Left colon (tissue), 2 donors: ENCODE data around the gene SPOCK1. TPM values are rescaled to one million over a fixed set of nuclear protein-coding genes. Genes with fewer than 3 reads are reported as not detected.

Source experiments
- ATAC-seq: fragments of 200-7000 bp; cut with Tn5 transposase; one replicate; pipeline ENCODE4 v1.9.1; 2020; ENCODE audit warnings: mild to moderate bottlenecking, moderate library complexity
- DNase-seq, 2 donors: peaks; one replicate each; pipeline ENCODE4 v3.0.0-alpha.2; 2020
- intact Hi-C, 2 donors: fragments of 100-400 bp; cut with DNase I in 1 of 2; cut with micrococcal nuclease in 1 of 2; formaldehyde crosslinking; loops; one replicate each; pipeline versions ENCODE4 v1.11.2 to v1.14.0; 2022; cut with DNase I, micrococcal nuclease
- total RNA-seq, 2 donors: library from RNA; stranded (reverse); fragmentation: NEBNext Ultra II Directional; extraction: Animal tissue kit (Norgen Biotek cat#: 25700); gene quantifications; one replicate each; pipeline ENCODE4 v1.2.1, GENCODE V29; 2021
- donor health status: DM: no; HTN: no; CAD: no.
- donor health status: DM: yes; HTN: yes; CAD: no.

SPOCK1 gene
- total RNA-seq, 2 donors from 2014 or later = 2.3 to 11.1 TPM

DNA sequence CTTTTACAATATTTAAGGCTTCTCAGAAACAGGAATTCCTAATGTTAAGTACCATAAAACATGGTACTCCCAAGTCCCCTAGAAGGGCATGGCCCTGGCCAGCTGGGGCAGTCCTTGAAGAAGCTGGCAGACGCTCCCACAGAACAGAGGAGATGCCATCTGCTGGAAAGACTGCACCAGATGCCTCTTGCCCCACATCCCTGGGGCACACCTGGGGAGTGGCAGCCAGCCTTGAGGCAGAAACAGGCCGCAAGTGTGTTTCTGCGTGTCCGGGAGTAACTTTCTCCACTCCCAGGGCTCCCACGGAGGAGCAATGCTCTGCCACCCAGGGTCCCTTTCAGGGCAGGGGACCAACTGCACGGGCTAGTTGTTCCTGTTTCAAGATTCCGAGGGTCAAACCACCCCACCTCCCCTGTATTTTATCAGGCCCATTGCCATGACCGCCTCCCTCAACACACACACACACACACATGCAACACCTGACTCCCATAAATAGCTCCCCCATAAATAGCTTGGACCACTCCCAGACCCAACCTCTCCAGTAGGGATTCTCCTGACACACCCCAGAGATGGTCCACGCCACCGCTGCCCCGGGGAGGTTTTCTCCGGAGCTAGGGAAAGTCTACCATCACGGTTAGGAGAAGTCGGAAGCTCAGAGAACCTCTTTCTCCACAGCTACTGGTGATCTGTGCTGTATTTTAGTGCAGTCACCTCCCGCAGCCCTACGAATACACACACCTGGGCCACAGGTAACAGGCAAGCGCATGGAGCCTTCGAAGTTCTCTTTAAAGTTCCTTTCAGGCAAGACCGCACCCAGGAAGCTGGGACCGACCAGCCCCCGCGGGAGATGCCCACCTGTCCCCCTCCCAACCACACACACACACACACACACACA lies 1.5 kb downstream of the SPOCK1 start:
- DNase-seq (no peak), ATAC-seq (no peak)
- intact Hi-C loops = loop anchor here in 1 of 2 donors (10.0 kb wide), 1 partner anchor 173 kb away; no protein-coding TSS in a partner anchor

DNA sequence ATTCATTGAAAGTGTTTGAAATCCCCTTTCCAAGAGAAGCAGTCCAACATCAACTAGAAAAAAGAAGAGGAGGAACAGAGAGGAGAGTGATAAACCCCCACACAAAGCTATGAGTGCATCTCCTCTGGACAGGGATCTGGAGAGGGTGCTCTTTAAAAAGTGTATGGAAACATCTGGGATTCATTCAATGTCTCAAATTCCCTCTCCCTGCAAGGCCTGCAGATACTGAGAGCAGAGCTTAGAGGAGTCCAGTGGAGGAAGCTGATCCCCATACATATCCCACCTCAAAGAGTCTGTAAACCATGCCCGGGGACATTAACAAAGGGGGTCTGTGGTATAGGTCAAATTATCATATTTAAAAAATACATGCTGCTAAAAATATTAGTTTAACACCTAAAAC lies 2.2 kb downstream of the SPOCK1 start:
- ATAC-seq = no peak
- DNase-seq = no peak
- intact Hi-C loops = loop anchor here in 1 of 2 donors (10.0 kb wide), 1 partner anchor 172 kb away; no protein-coding TSS in a partner anchor

DNA sequence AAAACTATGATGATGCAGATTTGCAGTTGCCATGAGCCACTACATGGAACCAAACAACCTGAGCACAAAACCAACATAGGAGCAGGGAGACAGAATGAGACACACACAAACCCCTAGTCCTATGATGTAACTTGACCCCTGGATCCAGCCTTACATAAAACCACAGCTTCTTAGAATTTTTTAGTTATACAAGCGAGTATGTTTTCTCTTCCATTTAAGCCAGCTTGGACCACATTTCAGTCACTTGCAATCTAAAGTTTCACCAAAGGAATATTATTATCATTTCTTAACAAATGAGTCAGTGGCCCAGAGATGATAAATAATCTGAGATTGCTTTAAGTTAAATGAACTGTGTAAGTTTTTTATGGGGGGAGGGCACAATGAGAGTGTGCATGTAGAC lies 6.8 kb downstream of the SPOCK1 start:
- ATAC-seq = no peak
- DNase-seq = no peak
- intact Hi-C loops = loop anchor here in 1 of 2 donors (10.0 kb wide), 1 partner anchor 168 kb away; no protein-coding TSS in a partner anchor

DNA sequence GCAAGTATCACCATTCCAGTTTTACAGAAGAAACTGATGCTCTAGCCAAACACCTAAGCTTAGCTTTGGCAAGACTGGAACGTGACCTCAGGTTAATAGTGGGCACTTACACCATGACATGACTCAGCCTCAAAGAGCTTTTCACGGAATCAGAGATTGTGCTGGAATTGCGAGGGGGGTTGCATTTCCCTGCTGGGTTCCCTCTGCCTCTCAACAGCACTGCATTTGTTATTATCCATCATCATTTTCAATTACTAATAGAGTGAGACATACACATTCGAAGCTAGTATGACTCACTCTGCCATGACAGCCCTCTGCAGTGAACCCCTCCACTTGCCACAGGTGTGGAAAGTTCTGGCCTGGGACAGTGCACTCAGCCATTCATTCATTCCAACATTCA lies 8.0 kb downstream of the SPOCK1 start:
- intact Hi-C loops = loop anchor here in 1 of 2 donors (10.0 kb wide), 1 partner anchor 166 kb away; no protein-coding TSS in a partner anchor
- no peak for ATAC-seq
- DNase-seq = no peak

DNA sequence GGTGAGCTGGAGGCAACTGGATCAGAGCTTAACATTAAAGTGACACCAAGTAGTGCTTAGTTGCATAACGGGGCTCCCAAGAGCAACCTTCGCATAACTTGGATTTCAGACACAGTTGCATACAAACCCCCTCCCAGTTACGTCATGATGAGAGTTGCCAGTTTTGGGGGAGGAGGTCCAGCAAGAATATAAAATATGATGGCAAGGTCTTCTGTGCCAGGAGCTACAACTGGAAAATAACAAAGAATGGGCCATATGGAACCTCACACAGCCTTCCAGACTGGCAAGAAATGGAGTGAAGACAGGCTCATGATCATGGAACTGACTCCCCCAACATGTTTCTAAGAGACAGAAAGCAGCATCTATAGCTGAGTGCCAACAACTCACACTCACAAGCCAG lies 8.5 kb downstream of the SPOCK1 start:
- intact Hi-C loops = loop anchor here in 1 of 2 donors (10.0 kb wide), 1 partner anchor 166 kb away; no protein-coding TSS in a partner anchor
- DNase-seq (no peak), ATAC-seq (no peak)

DNA sequence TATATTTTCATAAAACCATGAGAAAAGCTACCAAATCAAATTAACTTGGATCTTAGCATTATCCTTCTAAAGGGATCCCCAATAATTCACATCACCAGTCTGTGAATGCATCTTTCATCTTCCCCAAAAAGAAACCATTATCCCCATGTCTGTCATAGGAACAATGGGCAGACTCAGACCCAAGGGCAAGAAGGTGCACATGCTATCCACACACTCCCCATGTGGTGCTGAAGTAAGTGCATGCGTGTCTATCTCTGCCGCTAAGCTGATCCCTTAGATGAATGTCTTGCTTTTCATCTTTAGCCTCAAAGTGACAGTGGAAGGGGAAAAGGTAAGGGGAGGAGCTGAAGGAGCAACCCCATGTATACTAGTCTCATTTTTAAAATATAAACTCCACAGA lies 10.2 kb downstream of the SPOCK1 start:
- DNase-seq (no peak), ATAC-seq (no peak)
- intact Hi-C loops = no loop called here

DNA sequence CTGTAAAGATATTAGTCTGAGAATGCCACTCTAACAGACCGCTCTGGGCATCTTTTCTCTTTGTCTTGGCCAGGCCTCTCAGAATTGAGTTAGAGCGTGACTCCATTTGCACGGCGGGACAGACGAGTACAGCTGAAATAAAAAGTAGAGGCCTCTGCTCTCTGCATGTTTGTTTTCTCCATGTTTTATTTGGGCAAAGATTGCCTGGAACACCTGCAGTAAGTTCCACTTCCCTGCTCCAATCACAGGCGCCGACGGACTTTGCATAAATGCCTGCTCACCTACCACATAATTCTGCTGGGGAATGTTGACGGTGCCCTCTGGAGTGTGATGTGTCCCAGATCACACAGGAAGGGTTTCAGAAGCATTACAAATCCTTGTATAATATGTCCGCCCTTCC lies 10.6 kb downstream of the SPOCK1 start:
- DNase-seq = no peak
- no peak for ATAC-seq
- intact Hi-C loops = no loop called here

DNA sequence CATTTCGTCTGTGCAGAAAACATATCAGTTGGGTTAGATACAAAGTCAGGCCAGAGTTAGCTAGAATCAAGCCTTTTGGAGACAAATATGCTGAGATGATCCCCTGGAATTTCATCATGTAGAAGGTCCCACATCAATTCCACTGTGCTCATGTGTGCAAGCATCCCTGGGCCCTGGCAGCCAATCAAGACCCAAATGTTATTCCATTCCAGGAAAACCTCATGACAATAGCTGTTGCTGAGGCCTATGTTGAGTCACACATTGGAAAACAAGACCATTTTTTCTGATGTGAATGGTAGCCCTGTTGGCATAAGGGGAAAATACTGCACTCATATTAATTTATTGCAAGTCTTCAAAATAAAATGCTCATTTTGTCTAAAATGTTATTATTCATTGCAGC lies 11.5 kb downstream of the SPOCK1 start:
- intact Hi-C loops = no loop called here
- ATAC-seq (no peak), DNase-seq (no peak)

DNA sequence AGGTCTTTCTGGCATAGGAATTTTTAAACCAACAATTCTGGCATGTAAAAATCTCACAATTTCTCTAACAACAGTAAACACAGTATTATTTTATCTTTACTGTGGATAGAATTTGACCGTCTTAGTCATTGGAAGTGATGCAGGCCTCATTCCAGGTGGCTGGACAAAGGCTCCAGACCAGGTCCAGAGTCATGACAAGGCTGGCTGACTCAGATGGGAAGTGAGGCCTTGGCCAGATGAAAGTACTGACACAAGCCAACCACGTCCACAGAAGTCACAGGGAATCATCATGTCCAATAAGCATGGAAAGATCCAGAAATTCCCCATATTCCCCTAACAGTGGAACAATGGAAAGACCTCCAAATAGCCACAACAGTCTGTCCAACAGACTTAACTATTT lies 12.4 kb downstream of the SPOCK1 start:
- intact Hi-C loops = no loop called here
- ATAC-seq (no peak), DNase-seq (no peak)

DNA sequence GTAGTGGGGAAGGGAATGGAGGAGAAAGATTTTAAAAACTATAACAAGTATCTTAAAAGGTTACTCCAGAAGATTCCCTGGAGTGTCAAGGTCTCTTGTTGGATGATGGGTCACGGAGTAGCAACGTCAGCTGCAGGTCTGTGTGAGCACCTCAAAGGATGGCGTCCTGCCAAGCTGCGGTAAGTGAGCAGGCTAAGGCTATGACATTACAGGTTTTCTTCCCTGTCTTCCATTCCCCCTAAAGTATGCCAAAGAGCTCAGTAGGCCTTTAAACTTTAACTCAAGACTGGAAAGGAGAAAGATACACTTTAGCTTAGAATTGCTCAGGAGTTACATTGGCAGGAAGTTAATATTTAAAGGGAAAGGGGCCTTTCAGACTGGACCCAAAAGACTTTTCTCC lies 17.5 kb downstream of the SPOCK1 start:
- ATAC-seq (no peak), DNase-seq (no peak)
- intact Hi-C loops = no loop called here

DNA sequence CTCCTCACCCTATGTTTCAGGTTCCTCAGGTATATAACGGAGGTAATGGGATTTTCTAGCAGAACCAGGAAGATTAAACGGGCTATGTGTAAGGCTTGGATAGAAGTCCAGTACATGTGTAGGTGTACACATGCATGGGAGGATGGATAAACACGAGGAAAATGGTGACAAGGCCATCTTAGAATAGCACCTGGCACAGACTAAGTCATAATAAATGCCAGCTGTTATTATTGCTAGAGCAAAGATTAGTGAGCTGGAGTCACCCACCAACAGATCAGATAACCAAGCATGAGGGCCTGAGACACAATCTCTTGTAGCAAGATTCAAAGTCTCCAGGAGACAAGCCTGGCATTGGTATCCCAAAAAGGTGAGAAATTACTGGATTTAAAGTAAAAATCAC lies 21.1 kb downstream of the SPOCK1 start:
- DNase-seq = no peak
- ATAC-seq = no peak
- intact Hi-C loops = no loop called here

DNA sequence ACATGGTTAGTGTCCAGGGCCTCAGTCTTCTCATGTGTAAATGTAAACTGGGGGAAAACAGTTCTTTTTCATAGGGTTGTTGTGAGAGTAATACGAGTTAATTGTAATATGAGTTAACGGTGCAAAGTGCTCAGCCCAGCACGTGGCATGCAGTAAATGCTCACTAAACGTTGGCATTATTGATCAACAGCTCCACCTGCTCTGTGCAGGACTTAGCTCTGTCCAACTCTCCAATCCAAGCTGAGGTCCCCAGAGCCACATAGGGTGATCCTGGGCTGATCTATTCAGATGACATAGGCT lies 28.3 kb downstream of the SPOCK1 start:
- ATAC-seq (no peak), DNase-seq (no peak)
- intact Hi-C loops = no loop called here

DNA sequence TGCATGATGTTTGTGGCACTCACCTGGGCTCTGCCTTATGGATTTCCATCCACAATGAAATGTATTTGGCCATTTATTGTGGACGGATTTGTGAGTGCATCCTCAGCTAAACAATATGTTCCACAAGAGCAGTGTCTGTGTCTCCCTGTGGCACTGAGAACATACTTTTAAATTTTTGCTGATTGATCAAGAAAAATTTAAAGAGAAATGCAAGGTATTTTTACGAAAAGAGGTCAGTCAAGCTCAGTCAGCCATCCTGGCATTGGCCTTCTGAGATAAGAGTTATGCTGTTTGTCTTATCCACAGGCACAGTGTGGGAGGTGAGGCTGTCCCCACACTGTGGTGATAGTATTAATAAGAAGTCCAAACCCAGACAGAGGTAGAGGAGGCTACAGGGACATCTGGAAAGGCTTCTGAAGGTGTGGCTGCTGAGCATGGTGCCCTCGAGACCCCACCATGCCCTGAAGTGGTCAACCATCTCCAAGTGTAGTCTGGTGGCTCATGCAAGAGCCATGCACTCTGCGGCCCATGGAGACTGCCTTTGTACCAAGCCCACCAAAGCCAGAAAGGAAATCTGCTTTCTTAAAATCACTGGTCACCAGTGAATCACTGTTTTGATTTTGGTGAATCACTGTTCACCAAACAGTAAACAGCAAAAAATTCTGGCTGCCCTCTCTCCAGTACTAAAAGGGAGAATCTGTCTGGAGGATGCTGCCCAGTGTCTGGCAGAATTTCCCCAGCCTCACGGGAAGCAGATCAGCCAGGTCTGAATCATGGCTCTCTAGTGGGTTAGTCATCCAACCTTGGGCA lies 28.8 kb downstream of the SPOCK1 start:
- no peak for ATAC-seq
- intact Hi-C loops = no loop called here

DNA sequence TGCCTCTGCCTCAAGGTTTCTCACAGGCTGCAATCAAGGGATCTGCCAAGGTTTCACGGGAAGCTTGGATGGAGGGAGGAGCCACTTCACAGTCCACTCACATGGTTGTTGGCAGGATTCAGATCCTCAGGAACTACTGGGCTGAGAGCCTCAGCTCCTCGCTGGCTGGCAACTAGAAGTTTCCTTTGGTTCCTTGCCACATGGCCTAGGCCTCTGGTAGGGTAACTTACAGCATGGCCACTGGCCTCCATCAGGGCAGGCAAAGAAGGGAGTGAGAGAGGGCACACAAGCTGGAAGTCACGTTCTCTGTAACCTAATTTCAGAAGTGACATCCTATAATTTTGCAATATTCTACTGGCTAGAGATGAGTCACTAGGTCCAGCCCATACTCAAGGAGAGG lies 32.2 kb downstream of the SPOCK1 start:
- ATAC-seq (no peak), DNase-seq (no peak)
- intact Hi-C loops = no loop called here

More for the DNA sequence above, 28.8 kb downstream of the SPOCK1 start:
- DNase-seq = no peak

DNA sequence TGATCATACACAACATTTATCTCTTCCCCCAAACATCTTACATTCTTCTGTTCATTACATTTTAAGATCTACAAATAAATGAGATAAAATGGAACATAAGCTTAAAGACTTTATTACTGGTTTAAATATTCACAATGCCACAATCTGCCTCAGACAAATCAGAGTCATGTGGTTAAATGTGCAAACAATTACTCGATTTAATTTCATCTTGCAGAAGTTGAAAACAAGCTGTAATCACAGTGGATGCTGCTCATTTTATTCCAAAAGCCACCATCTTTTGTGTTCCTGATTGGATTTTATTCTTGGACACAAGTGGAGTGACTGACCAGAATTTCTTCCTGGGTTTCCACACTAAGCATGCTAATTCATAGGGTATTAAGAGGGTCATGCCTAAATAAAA lies 33.2 kb downstream of the SPOCK1 start:
- no peak for ATAC-seq
- intact Hi-C loops = no loop called here
- DNase-seq = no peak

DNA sequence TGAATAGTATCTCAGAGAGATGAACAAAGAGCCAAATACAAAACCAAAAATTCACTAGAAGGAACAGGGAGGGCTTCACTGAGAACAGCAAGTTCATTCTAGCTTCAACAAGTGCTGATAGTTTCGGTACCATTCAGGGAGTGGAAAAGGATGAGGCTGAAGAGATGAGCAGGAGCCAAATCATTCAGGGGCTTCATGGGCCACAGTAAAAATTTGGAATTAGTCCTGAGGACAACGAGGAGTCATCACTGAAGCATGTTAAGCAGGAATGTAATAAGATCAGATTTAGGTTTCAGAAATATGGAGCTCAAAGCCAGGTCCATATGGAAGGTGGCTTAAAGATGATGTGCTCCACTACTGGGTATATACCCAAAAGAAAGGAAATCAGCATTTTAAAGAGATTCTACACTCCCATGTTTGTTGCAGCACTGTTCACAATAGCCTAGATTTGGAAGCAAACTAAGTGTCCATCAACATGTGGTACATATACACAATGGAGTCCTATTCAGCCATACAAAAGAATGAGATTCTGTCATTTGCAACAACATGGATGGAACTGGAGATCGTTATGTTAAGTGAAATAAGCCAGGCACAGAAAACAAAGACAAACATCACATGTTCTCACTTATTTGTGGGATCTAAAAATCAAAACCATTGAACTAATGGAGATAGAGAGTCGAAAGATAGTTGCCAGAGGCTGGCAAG lies 36.2 kb downstream of the SPOCK1 start:
- ATAC-seq = no peak
- intact Hi-C loops = no loop called here
- no peak for DNase-seq

DNA sequence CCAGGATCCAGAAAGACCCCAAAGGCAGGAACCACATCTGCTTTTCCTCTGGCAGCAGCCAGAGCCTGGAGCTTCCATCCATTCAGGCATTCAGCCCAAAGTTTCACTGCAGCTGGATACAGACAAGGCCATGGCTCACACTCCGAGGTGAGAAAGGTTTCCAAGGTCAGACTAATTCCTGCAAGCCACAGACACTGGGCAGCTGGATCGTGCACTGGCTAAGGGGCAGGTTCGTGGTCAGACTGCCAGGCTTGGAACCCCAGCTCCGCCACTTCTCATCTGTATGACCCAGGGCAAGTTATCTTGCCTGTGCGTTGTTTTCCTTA lies 36.9 kb downstream of the SPOCK1 start:
- no peak for DNase-seq
- ATAC-seq = no peak
- intact Hi-C loops = no loop called here

DNA sequence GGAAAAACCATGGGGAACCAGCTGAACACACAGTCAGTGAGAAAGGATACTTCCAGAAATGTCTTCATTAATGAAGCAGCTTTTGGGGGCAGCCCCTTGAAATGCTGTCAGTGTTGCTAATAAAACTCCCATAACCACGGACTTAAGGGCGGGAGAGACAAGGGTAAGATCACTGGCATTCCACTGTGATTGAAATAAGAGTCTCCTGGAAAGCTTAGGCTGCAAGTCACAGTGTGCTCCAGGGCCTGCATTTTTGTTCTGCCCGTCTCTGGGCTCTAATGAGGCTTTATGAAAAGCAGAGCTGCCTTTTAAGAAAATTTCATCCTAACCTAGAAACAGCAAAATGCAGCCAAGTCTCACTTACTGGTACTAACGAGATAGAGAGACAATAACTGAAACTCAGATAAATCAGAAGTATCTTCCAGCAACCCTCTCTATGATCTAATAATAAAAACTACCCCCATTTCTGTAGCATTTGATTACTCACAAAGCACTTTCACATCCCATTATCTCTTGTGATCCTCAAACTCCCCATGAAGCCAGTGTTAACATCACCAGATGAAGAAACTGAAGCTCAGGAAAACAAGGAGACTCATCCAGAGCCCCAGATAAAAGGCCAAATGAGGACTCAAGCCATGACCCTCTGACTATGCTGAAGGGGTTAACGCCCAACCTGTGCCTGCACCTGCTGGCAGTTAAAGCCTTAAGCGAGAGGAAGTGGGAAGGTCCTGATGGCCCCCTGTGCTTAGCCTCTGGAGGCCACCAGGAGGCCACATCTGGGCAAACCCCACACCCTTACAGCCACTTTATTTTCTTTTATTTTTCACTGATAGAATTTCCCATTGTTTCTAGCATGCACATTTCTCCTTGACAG lies 37.5 kb downstream of the SPOCK1 start:
- no peak for ATAC-seq
- intact Hi-C loops = no loop called here
- no peak for DNase-seq

DNA sequence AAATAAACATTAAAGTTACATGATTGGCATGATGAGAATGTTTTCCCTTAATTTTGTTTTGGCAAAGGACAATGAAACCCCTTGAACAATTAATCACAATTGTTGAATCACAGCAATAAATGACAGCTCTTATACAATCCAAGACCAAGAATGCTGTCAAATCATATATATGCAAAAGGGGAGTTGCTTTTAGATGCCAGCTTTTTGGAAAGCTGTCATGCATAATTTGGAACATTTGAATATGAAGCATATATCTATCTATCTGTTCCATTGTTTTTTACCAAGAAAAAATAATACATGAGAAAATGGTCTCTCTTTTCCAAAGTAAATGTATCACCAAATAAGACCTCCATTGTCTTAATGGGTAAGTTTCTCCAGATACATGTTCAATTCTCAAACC lies 44.5 kb downstream of the SPOCK1 start:
- DNase-seq = no peak
- ATAC-seq = no peak
- intact Hi-C loops = no loop called here
